H1 (cell line): ENCODE data around the gene PGAM2. TPM values are rescaled to one million over a fixed set of nuclear protein-coding genes. Genes with fewer than 3 reads are reported as not detected.

Experiments used
- CTCF ChIA-PET: fragments of 300-600 bp; sonication (Branson Sonifier 250); formaldehyde crosslinking; loops from one replicate; lab custom pipeline; 2021; ENCODE audit not compliant: partially characterized antibody; lab: Charles Lee
- POLR2A ChIA-PET: fragments of 300-600 bp; sonication (Branson Sonifier 250); formaldehyde crosslinking; loops from one replicate; lab custom pipeline; 2021; ENCODE audit warnings: inconsistent platforms; ENCODE audit not compliant: partially characterized antibody; lab: Charles Lee
- DNase-seq, 2 experiments: peaks; one replicate each; pipeline versions ENCODE4 v3.0.0 to v3.0.0-alpha.2; 2010 to 2022; ENCODE audit warnings: low spot score in 2 of 2, low read depth in 1 of 2, mixed read lengths in 1 of 2
- FAIRE-seq: peaks from 2 replicates; lab custom pipeline; 2011; peaks lifted over from hg19 to GRCh38; lab: Jason Lieb, UNC
- H2AFZ ChIP-seq: 2 replicates; pipeline ENCODE4 v1.8.1; 2012; ENCODE audit warnings: low read length, inconsistent platforms
- H2AK5ac ChIP-seq: 2 replicates; pipeline ENCODE4 v1.6.1; 2013; ENCODE audit warnings: low read depth, low read length
- H2BK120ac ChIP-seq: replicated peaks from 2 replicates; pipeline ENCODE3; 2013; ENCODE audit warnings: low read depth, low read length, inconsistent platforms
- H2BK12ac ChIP-seq: 2 replicates; pipeline ENCODE4 v1.6.1; 2013; ENCODE audit warnings: low read depth, low read length
- H2BK15ac ChIP-seq: 2 replicates; pipeline ENCODE4 v1.6.1; 2013; ENCODE audit warnings: low read length
- H2BK20ac ChIP-seq: 2 replicates; pipeline ENCODE4 v1.6.1; 2013; ENCODE audit warnings: low read length
- H2BK5ac ChIP-seq: 2 replicates; pipeline ENCODE4 v1.6.1; 2013; ENCODE audit warnings: low read depth, low read length
- H3K14ac ChIP-seq: 2 replicates; pipeline ENCODE4 v1.6.1; 2013; ENCODE audit warnings: inconsistent platforms; ENCODE audit not compliant: insufficient read length
- H3K18ac ChIP-seq: 2 replicates; pipeline ENCODE4 v1.6.1; 2013; ENCODE audit warnings: low read length; ENCODE audit errors: extremely low read depth
- H3K23ac ChIP-seq: 2 replicates; pipeline ENCODE4 v1.6.1; 2013; ENCODE audit warnings: inconsistent platforms; ENCODE audit not compliant: insufficient read length
- H3K23me2 ChIP-seq: 2 replicates; pipeline ENCODE4 v1.6.1; 2013; ENCODE audit warnings: low read depth, low read length
- H3K27ac ChIP-seq: 2 replicates; pipeline ENCODE4 v1.6.1; 2011; ENCODE audit warnings: low read depth, low read length, inconsistent platforms
- H3K27me3 ChIP-seq, 4 experiments: replicated peaks in 1 of 4; 1 replicate in 1 of 4; 2 replicates in 3 of 4; pipeline versions ENCODE4 v1.6.1 to v1.8.1; 2011 to 2013; ENCODE audit warnings: low read length in 3 of 4, mild to moderate bottlenecking in 3 of 4, inconsistent platforms in 2 of 4, mixed read lengths in 2 of 4, moderate library complexity in 1 of 4; ENCODE audit not compliant: control insufficient read depth in 3 of 4, insufficient read depth in 3 of 4; ENCODE audit errors: extremely low read depth in 1 of 4
- H3K36me3 ChIP-seq, 4 experiments: 2 replicates each; pipeline versions ENCODE4 v1.6.1 to v1.8.1; 2011 to 2013; ENCODE audit warnings: mild to moderate bottlenecking in 4 of 4, low read length in 3 of 4, moderate library complexity in 2 of 4, control low read depth in 1 of 4, inconsistent platforms in 1 of 4; ENCODE audit not compliant: insufficient read depth in 4 of 4, control insufficient read depth in 2 of 4
- H3K4ac ChIP-seq: replicated peaks from 2 replicates; pipeline ENCODE3; 2013; ENCODE audit warnings: low read length, low read depth, mixed read lengths, inconsistent platforms; ENCODE audit not compliant: insufficient read length
- H3K4me1 ChIP-seq, 4 experiments: replicated peaks in 1 of 4; 1 replicate in 1 of 4; 2 replicates in 3 of 4; pipeline versions ENCODE4 v1.6.1 to v1.8.1; 2011 to 2013; ENCODE audit warnings: low read length in 3 of 4, inconsistent platforms in 2 of 4, mixed read lengths in 1 of 4; ENCODE audit not compliant: insufficient read depth in 4 of 4, control insufficient read depth in 3 of 4
- H3K4me2 ChIP-seq, 2 experiments: 2 replicates each; pipeline versions ENCODE4 v1.6.1 to v1.8.1; 2011 to 2013; ENCODE audit warnings: low read depth in 2 of 2, low read length in 2 of 2, control low read depth in 1 of 2, inconsistent platforms in 1 of 2, mild to moderate bottlenecking in 1 of 2; ENCODE audit not compliant: insufficient read depth in 1 of 2
- H3K4me3 ChIP-seq, 4 experiments: fragments of 200-600, 300-600 bp in 1 of 4; sonication (generic), shearing (Covaris generic), sonication (Bioruptor Twin) in 1 of 4; 2 replicates each; pipeline versions ENCODE4 v1.5.1 to v1.8.1; 2011 to 2016; ENCODE audit warnings: low read length in 4 of 4, low read depth in 3 of 4, control low read depth in 2 of 4, inconsistent platforms in 2 of 4, mild to moderate bottlenecking in 2 of 4, mixed read lengths in 1 of 4, moderate library complexity in 1 of 4; ENCODE audit not compliant: insufficient read depth in 2 of 4; ENCODE audit errors: extremely low read depth in 1 of 4
- H3K56ac ChIP-seq: replicated peaks from 2 replicates; pipeline ENCODE3; 2013; ENCODE audit warnings: low read depth, mild to moderate bottlenecking, mixed read lengths, low read length, inconsistent platforms; ENCODE audit not compliant: insufficient read length
- H3K79me1 ChIP-seq: 2 replicates; pipeline ENCODE4 v1.6.1; 2013; ENCODE audit warnings: low read depth, low read length, control low read depth
- H3K79me2 ChIP-seq, 2 experiments: 2 replicates each; pipeline versions ENCODE4 v1.6.1 to v1.8.1; 2012 to 2013; ENCODE audit warnings: low read length in 2 of 2, mild to moderate bottlenecking in 2 of 2, inconsistent platforms in 1 of 2; ENCODE audit not compliant: insufficient read depth in 2 of 2, control insufficient read depth in 1 of 2
- H3K9ac ChIP-seq, 4 experiments: replicated peaks in 1 of 4; 1 replicate in 1 of 4; 2 replicates in 3 of 4; pipeline versions ENCODE4 v1.6.1 to v1.8.1; 2011 to 2013; ENCODE audit warnings: low read depth in 3 of 4, low read length in 3 of 4, control low read depth in 2 of 4, mild to moderate bottlenecking in 2 of 4, moderate library complexity in 2 of 4, inconsistent platforms in 1 of 4; ENCODE audit errors: extremely low read depth in 1 of 4
- H3K9me3 ChIP-seq, 2 experiments: 2 replicates each; pipeline versions ENCODE4 v1.6.1 to v1.8.1; 2012 to 2013; ENCODE audit warnings: mild to moderate bottlenecking in 2 of 2, moderate library complexity in 2 of 2, control low read depth in 1 of 2, inconsistent platforms in 1 of 2, low read depth in 1 of 2, low read length in 1 of 2, mixed read lengths in 1 of 2; ENCODE audit not compliant: insufficient read depth in 2 of 2
- H4K20me1 ChIP-seq, 2 experiments: replicated peaks in 1 of 2; 2 replicates each; pipeline versions ENCODE3 to v1.8.1; 2011 to 2013; ENCODE audit warnings: inconsistent platforms in 2 of 2, low read length in 2 of 2, mild to moderate bottlenecking in 1 of 2; ENCODE audit not compliant: insufficient read depth in 2 of 2, control insufficient read depth in 1 of 2
- H4K5ac ChIP-seq: 2 replicates; pipeline ENCODE4 v1.6.1; 2013; ENCODE audit warnings: low read length, low read depth, mixed read lengths, inconsistent platforms; ENCODE audit not compliant: insufficient read length
- H4K8ac ChIP-seq: 2 replicates; pipeline ENCODE4 v1.8.0; 2013; ENCODE audit warnings: mild to moderate bottlenecking, moderate library complexity, low read length, inconsistent platforms; ENCODE audit not compliant: insufficient read depth; ENCODE audit errors: extremely low read depth
- H4K91ac ChIP-seq: replicated peaks from 2 replicates; pipeline ENCODE3; 2013; ENCODE audit warnings: low read length, mixed read lengths, inconsistent platforms; ENCODE audit not compliant: insufficient read length
- CEBPB ChIP-seq: IDR thresholded peaks from 2 replicates; pipeline ENCODE4 v1.6.1; 2012; ENCODE audit warnings: low read depth, low read length
- POLR2A ChIP-seq, 2 experiments: IDR thresholded peaks; 1 replicate in 1 of 2; 2 replicates in 1 of 2; pipeline ENCODE4 v1.6.1; 2011; ENCODE audit warnings: low read depth in 2 of 2, low read length in 2 of 2, mild to moderate bottlenecking in 2 of 2; ENCODE audit errors: control extremely low read depth in 1 of 2
- TBP ChIP-seq: IDR thresholded peaks from 2 replicates; pipeline ENCODE4 v1.6.1; 2011; ENCODE audit warnings: low read depth, low read length, improper control_type of control experiment
- WGBS, 2 experiments: shearing (Covaris generic) in 1 of 2; methylation state at CpG; one replicate each; pipeline versions ENCODE4 v1.1.6 to v1.1.7; 2013 to 2015; ENCODE audit warnings: low lambda C conversion rate in 2 of 2, mixed read lengths in 2 of 2, inconsistent platforms in 1 of 2, low coverage in 1 of 2, missing lambda C conversion rate in 1 of 2; ENCODE audit not compliant: insufficient replicate concordance in 2 of 2, insufficient coverage in 1 of 2, insufficient read length in 1 of 2; ENCODE audit errors: extremely low coverage in 1 of 2, missing lambda C conversion rate in 1 of 2; 5-methylcytosine and 5-hydroxymethylcytosine counted together
- polyA plus RNA-seq, 7 experiments: library from polyadenylated mRNA; depleted of rRNA in 3 of 7; stranded (reverse) in 5 of 7; unstranded in 2 of 7; fragments of >200 nt in 5 of 7; fragments of 200-250 nt in 2 of 7; gene quantifications; 1 replicate in 5 of 7; 2 replicates in 1 of 7; 4 replicates in 1 of 7; pipeline versions ENCODE4 v1.2.1 to v1.2.3, GENCODE V29; 2011 to 2013; ENCODE audit warnings: missing spikeins in 2 of 7, mixed read lengths in 2 of 7
- total RNA-seq: library from RNA; stranded (reverse); fragmentation: NEBNext Ultra II Directional; extraction: Animal tissue kit (Norgen Biotek cat#: 25700); gene quantifications from 2 replicates; pipeline ENCODE4 v1.2.1, GENCODE V29; 2021

Gene PGAM2
- total and polyA plus RNA-seq, 2 of the 8 experiments (the other 6 are each of a cell fraction or from before 2014, with no cell fraction given) = 2.1 to 2.9 TPM

DNA sequence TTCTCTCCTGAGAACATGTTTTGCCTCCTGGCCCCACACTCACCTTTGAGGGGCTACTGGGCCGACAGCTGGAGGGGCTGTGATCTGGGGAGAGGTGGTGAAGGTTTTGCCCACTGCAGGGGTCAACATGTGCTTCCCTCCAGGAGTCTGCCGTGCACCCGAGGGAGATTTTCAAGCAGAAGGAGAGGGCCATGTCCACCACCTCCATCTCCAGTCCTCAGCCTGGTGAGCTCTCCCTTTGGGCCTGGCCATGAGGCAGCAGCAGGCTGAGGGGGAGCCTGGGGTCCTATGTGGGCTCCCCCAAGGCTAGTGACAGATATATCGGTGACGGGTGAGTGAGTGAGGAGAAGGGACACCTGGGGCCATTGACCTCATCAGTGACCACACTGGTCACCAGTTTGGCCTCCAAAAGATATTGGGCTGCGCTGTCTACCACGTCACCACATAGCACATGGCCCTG lies 6.6 kb downstream of the PGAM2 start:
- Histone ChIP-seq H3K4me2 (no peak overlapping the region), H3K27ac (no peak overlapping the region), H3K23me2 (no peaks in the 10 kb centered on the region), H3K79me2 (no peaks in the 10 kb centered on the region), H3K79me1 (no peaks in the 10 kb centered on the region), H4K8ac (no peak overlapping the region), H3K27me3 (no peaks in the 10 kb centered on the region), H2BK15ac (no peak overlapping the region), H2BK5ac (no peak overlapping the region; the same call in 1 of the 2 replicates), H3K4me3 (no peak overlapping the region), H3K4me1 (peaks cover 0 to 4% (median 4%) of the 10 kb centered on the region in 4 experiments; a peak in 5 of 7 replicates), H3K36me3 (peaks cover 4 to 38% (median 31%) of the 10 kb centered on the region in 4 experiments), H3K56ac (no peak overlapping the region), H3K9ac (no peak overlapping the region), H2BK120ac (no peak overlapping the region), H3K18ac (no peak overlapping the region), H2AK5ac (no peak overlapping the region), H2AFZ (no peak overlapping the region), H4K5ac (no peak overlapping the region), H2BK12ac (no peak overlapping the region), H3K14ac (no peak overlapping the region)
- ChIA-PET POLR2A (no interaction called here), CTCF (no interaction called here)
- WGBS, 2 experiments = 92% methylated on average over 7 of the region's 7 CpGs; no CpG with 5 or more reads in 1 of the 2 experiments
- FAIRE-seq = no peak
- TF ChIP-seq CEBPB (no peak), TBP (no peak), POLR2A (IDR thresholded peaks at IDR 0.05; ENCODE audit: control extremely low read depth in 1 of 2, low read depth in 2 of 2, low read length in 2 of 2) (no peak)
- TF ChIP-seq, all 59 proteins: peak for 0
- H3K9me3 ChIP-seq = no peaks in the 10 kb centered on the region
- no peak overlapping the region for H4K91ac ChIP-seq
- H3K23ac ChIP-seq = no peak overlapping the region
- no peak for DNase-seq
- peaks cover 5 to 18% of the 10 kb centered on the region in 2 experiments for H4K20me1 ChIP-seq
- no peak overlapping the region for H2BK20ac ChIP-seq
- H3K4ac ChIP-seq = no peak overlapping the region
